Lower leg skin (tissue), 4 donors: Measurements from ENCODE around the gene VSIR. TPM values are rescaled to one million over a fixed set of nuclear protein-coding genes. Genes with fewer than 3 reads are reported as not detected.

ENCODE experiments used
- DNase-seq, 2 donors: peaks; one replicate each; pipeline ENCODE4 v3.0.0-alpha.2; 2019; ENCODE audit warnings: low spot score in 2 of 2
- H3K4me3 ChIP-seq: fragments of 200-600 bp; sonication (generic); 2 replicates; pipeline ENCODE4 v1.5.1; 2017; ENCODE audit warnings: mild to moderate bottlenecking, low read depth; ENCODE audit not compliant: poor library complexity, severe bottlenecking
- POLR2A ChIP-seq, 2 donors: fragments of 450-650 bp; IDR thresholded peaks; one replicate each; pipeline ENCODE4 v1.6.1; 2016 to 2017; ENCODE audit warnings: antibody characterized with exemption in 2 of 2, mild to moderate bottlenecking in 1 of 2, moderate library complexity in 1 of 2
- WGBS, 2 donors: methylation state at CpG; one replicate each; pipeline ENCODE4 v1.1.5; 2018; 5-methylcytosine and 5-hydroxymethylcytosine counted together
- intact Hi-C: fragments of 100-400 bp; cut with DNase I; formaldehyde crosslinking; loops from one replicate; pipeline ENCODE4 v1.15.0; 2023; ENCODE audit warnings: low total_unique reads
- total RNA-seq, 4 donors: library from RNA; depleted of rRNA; stranded (reverse); fragments of >200 nt; gene quantifications; one replicate each; pipeline ENCODE4 v1.1.0, GENCODE V29; 2016
- TF ChIP-seq, protein P1 (sequence below), 3 donors: fragments of 450-650 bp; IDR thresholded peaks; one replicate each; pipeline ENCODE4 v1.5.1; 2016; ENCODE audit warnings: antibody characterized with exemption in 3 of 3, mild to moderate bottlenecking in 3 of 3, moderate library complexity in 2 of 3

Gene VSIR
- total RNA-seq, 4 donors from 2014 or later: 14.5 to 56.5 (median 23.2) TPM

- intact Hi-C loops: no loop called here
- TF ChIP-seq POLR2A (IDR thresholded peaks at IDR 0.05): no peak
- TF ChIP-seq, protein P1, sequence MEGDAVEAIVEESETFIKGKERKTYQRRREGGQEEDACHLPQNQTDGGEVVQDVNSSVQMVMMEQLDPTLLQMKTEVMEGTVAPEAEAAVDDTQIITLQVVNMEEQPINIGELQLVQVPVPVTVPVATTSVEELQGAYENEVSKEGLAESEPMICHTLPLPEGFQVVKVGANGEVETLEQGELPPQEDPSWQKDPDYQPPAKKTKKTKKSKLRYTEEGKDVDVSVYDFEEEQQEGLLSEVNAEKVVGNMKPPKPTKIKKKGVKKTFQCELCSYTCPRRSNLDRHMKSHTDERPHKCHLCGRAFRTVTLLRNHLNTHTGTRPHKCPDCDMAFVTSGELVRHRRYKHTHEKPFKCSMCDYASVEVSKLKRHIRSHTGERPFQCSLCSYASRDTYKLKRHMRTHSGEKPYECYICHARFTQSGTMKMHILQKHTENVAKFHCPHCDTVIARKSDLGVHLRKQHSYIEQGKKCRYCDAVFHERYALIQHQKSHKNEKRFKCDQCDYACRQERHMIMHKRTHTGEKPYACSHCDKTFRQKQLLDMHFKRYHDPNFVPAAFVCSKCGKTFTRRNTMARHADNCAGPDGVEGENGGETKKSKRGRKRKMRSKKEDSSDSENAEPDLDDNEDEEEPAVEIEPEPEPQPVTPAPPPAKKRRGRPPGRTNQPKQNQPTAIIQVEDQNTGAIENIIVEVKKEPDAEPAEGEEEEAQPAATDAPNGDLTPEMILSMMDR (IDR thresholded peaks at IDR 0.05): no peak
- WGBS, 2 donors: 21% methylated on average over 10 of the region's 10 CpGs
- peak; percentile 87 to 95 for DNase-seq
- no peak overlapping the region for H3K4me3 ChIP-seq
Measured at GRCh38 chr10:71766717-71767419, 6.5 kb downstream of the VSIR start.

- no peak for DNase-seq
- no peak for TF ChIP-seq POLR2A (IDR thresholded peaks at IDR 0.05)
- TF ChIP-seq, protein P1 (IDR thresholded peaks at IDR 0.05): no peak
- intact Hi-C loops: no loop called here
- no peak overlapping the region for H3K4me3 ChIP-seq
- WGBS, 2 donors: 77 to 84% methylated on average over 22 of the region's 22 CpGs
Measured at GRCh38 chr10:71765906-71766716, 7.2 kb downstream of the VSIR start.

- DNase-seq: no peak
- TF ChIP-seq POLR2A (IDR thresholded peaks at IDR 0.05): no peak
- TF ChIP-seq, protein P1 (IDR thresholded peaks at IDR 0.05): no peak
- intact Hi-C loops: no loop called here
- WGBS, 2 donors: 55 to 56% methylated on average over 8 of the region's 8 CpGs
- no peak overlapping the region for H3K4me3 ChIP-seq
Measured at GRCh38 chr10:71765176-71765904, 8.0 kb downstream of the VSIR start.

GRCh38 chr10:71763352-71764127, 9.8 kb downstream of the VSIR start:
- TF ChIP-seq POLR2A (IDR thresholded peaks at IDR 0.05): no peak
- TF ChIP-seq, protein P1 (IDR thresholded peaks at IDR 0.05): no peak

GRCh38 chr10:71762324-71762723, 11.0 kb downstream of the VSIR start:
- TF ChIP-seq, protein P1 (IDR thresholded peaks at IDR 0.05): no peak
- WGBS, 2 donors: 81 to 88% methylated on average over 5 of the region's 5 CpGs
- intact Hi-C loops: no loop called here
- H3K4me3 ChIP-seq: no peak overlapping the region
- DNase-seq: no peak

More at GRCh38 chr10:71763352-71764127, 9.8 kb downstream of the VSIR start:
- no peak overlapping the region for H3K4me3 ChIP-seq
- WGBS, 2 donors: 60 to 84% methylated on average over 11 of the region's 11 CpGs
- DNase-seq: no peak
- intact Hi-C loops: no loop called here
